NCI-H2171 treated with DMSO at 0.1 percent for 48 hours (cell line): ENCODE results near the gene NKX2-1.
"Not testable (repeated sequence)": the region's sequence is repeated elsewhere in the genome, so short reads cannot be mapped to it uniquely, and the experiment has no call there.

Experiments
- DNase-seq: peaks from one replicate; lab custom pipeline; 2025; lab: John Stamatoyannopoulos, UW

Gene NKX2-1

GRCh38 chr14:36505181-36505815 is 14.7 kb downstream of the NKX2-1 start:
- DNase-seq, result no peak

GRCh38 chr14:36504771-36505175 is 15.3 kb downstream of the NKX2-1 start:
- no peak for DNase-seq

DNA sequence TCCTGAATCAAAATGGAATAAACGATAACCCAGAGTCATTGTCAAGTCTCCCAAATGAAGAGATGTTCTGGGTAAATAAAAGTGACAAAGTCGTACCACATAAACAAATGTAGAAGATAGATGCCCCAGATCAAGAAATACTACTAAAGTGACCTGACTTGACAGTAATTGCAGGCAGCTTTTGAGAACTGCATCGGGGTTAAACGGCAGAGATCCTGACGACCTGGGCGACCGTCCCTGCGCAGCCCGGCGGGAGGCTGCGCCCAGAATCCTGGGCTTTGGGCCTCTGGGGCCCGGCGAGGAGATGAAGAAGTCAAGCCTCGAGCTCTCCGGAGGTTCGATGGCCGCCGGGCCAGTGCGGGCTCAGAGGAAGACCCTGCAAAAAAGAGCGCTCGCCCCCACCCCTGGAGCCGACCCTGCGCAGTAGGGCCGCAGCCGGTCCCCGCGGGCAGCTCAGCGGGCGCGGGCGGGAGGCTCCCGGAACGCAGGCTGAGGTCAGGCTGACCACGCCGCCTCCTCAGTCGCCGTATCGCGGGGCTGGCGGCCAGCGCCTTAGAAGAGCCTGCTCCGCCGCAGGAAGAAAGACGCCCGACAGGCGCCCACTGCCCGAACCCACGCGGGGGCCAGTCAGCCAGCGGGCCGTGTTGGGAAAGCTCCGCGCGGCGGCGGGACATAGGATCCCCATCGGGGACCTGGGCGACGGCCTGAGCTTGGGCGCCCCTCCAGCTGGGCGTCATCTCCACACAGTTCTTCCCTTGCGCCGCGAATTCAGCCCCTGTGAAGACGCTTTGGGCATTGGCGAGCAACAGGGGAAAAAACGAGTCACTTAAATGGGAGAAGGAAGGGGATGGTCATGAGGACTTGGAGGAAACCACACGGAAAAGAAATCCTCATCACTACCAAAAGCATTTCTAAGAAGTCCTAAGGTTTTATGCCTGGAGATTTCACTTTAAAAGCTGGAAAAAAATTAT is 16.0 kb downstream of the NKX2-1 start:
- no peak for DNase-seq

- DNase-seq, result peak; percentile 69
Measured at GRCh38 chr14:36502558-36503508, 17.2 kb downstream of the NKX2-1 start.

GRCh38 chr14:36498938-36499337 is 21.1 kb downstream of the NKX2-1 start:
- no peak for DNase-seq

DNA sequence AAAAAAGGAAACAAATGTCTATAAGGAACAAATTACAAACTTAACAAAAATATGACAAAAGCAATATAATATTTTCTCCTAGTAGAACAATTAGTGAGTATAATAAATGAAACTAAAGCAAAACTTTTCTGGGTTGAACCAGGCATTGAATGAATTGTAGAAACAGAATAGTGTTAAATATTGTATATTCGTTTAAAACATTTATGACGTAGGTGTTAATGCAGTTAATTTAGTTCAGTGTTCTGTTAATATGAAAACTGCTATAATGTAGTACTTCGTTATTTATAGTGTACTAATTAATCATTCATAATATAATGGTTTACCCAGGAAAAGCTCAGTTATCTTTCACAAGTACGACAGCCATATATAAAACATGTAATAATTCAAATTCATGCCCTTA is 23.7 kb downstream of the NKX2-1 start:
- no peak for DNase-seq

GRCh38 chr14:36495666-36496065 is 24.4 kb downstream of the NKX2-1 start:
- no peak for DNase-seq

DNA sequence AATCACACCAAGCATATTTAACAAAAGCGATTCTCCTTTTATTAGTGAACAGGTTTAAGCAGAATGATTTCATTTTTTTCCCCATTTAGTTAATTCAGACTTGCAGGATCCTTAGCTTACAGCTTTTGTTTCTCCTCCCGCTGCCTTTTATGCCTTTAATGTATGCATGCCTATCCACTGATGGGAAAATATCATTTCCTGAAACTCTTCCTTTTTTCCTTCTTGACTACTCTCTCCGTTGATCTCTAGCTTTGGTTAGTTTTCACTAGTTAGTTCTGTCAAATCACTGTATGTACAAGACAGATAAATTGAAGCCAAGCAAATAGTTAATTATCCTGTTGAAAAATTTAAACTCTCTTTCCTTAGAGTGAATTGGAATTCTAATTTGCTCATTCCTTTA is 26.3 kb downstream of the NKX2-1 start:
- no peak for DNase-seq

DNA sequence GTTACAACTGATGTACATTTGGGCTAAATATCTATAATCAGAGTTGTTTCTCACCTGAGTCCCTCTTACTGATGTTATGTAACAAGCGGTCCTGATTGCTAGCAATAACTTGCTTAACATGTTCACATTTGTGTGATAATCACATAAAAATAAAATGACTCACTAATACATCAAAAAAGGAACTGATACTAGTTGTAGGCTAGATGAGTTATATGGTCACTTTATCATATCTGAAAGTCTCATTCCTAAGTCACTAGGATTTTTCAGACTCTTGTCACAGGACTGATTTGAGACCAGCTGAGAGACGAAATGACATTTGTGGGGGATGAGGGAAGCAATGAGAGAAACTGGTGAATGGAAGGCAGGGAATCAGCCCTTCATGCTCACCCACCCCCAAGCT is 34.3 kb downstream of the NKX2-1 start:
- DNase-seq, result no peak

- no peak for DNase-seq
Measured at GRCh38 chr14:36479344-36479743, 40.7 kb downstream of the NKX2-1 start.

DNA sequence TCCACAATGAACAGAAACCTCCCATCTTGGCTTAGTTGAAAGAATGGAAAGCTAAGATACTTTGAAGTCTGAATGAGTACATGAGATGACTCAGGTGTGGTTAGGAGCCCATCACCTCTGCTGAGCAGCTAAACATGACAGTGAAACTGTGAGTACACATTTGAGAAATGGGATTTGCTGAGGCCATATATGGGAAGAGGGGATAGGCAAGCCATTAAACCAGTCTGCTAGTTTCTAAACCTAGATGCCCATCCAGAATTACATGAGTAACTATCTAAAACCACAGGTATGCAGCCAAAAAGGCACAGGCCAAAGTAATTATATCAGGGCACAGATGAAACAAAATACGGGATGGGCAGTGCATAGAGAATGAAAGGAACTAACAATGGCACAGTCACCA is 41.2 kb downstream of the NKX2-1 start:
- no peak for DNase-seq

DNA sequence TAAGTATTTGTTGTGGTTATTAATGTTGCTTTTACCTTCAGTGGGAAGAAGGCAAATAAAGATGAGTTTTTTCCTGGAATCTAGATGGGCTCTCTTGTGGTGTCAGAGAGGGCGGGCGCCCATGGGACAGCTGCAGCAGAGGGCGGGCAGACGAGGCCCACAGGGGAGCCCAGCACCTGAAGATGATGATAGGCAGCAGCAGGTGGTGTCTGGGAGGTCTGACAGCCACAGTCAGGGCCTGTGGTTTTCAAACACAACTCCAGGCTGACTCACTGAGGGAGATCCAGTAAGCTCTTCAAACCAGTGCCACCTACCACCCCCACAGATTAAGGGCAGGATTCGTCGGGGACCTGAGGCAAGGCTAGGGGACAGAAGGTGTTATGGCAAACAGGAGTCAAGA is 42.8 kb downstream of the NKX2-1 start:
- no peak for DNase-seq

DNA sequence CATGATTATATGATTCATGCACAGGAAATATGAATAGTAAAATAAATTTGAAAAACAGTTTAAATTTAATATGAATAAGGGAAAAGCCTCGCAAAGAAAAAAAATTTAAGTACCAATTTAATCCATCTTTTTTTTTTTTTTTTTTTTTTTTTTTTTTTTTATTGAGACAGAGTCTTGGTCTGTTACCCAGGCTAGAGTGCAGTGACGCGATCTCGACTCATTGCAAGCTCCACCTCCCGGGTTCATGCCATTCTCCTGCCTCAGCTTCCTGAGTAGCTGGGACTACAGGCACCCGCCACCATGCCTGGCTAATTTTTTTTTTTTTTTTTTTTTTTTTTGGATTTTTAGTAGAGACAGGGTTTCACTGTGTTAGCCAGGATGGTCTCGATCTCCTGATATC is 44.0 kb downstream of the NKX2-1 start:
- DNase-seq, result not testable (repeated sequence)

GRCh38 chr14:36474593-36474992 is 45.4 kb downstream of the NKX2-1 start:
- no peak for DNase-seq

GRCh38 chr14:36471431-36471830 is 48.6 kb downstream of the NKX2-1 start:
- no peak for DNase-seq

- no peak for DNase-seq
Measured at GRCh38 chr14:36467332-36467731, 52.7 kb downstream of the NKX2-1 start.
